Measurements from ENCODE around the gene PRH2. TPM values are rescaled to one million over a fixed set of nuclear protein-coding genes. Genes with fewer than 3 reads are reported as not detected.

Gene PRH2
- total and polyA plus RNA-seq, 2 of the 8 experiments (the other 6 are each of a cell fraction or from before 2014, with no cell fraction given) = not detected

- Histone ChIP-seq H3K23me2 (ENCODE audit: low read depth, low read length) (no peaks in the 10 kb centered on the region), H3K4me1 (replicated peaks in 1 of 4; ENCODE audit: control insufficient read depth in 3 of 4, insufficient read depth in 4 of 4, low read length in 3 of 4) (peaks cover 0 to 5% (median 0%) of the 10 kb centered on the region in 4 experiments; a peak in 3 of 7 replicates), H3K4me2 (ENCODE audit: insufficient read depth in 1 of 2, low read depth in 2 of 2, low read length in 2 of 2) (no peak overlapping the region), H2BK15ac (ENCODE audit: low read length) (no peak overlapping the region), H3K23ac (ENCODE audit: insufficient read length) (no peak overlapping the region), H3K9me3 (ENCODE audit: insufficient read depth in 2 of 2, low read depth in 1 of 2, low read length in 1 of 2) (peaks cover 8 to 16% of the 10 kb centered on the region in 2 experiments; a peak in 3 of 4 replicates), H3K18ac (ENCODE audit: extremely low read depth, low read length) (no peak overlapping the region), H3K27me3 (replicated peaks in 1 of 4; ENCODE audit: control insufficient read depth in 3 of 4, extremely low read depth in 1 of 4, insufficient read depth in 3 of 4, low read length in 3 of 4) (no peaks in the 10 kb centered on the region), H2AFZ (ENCODE audit: low read length) (no peak overlapping the region), H4K20me1 (replicated peaks in 1 of 2; ENCODE audit: control insufficient read depth in 1 of 2, insufficient read depth in 2 of 2, low read length in 2 of 2) (no peaks in the 10 kb centered on the region), H2BK20ac (ENCODE audit: low read length) (no peak overlapping the region), H2BK120ac (replicated peaks; ENCODE audit: low read depth, low read length) (no peak overlapping the region), H2BK5ac (ENCODE audit: low read depth, low read length) (no peak overlapping the region), H3K79me1 (ENCODE audit: low read depth, low read length) (no peaks in the 10 kb centered on the region; the same call in 1 of the 2 replicates), H3K4ac (replicated peaks; ENCODE audit: insufficient read length, low read depth, low read length) (no peak overlapping the region), H4K8ac (ENCODE audit: extremely low read depth, insufficient read depth, low read length) (no peak overlapping the region), H3K4me3 (ENCODE audit: extremely low read depth in 1 of 4, insufficient read depth in 2 of 4, low read depth in 3 of 4, low read length in 4 of 4) (no peak overlapping the region), H2BK12ac (ENCODE audit: low read depth, low read length) (no peak overlapping the region), H2AK5ac (ENCODE audit: low read depth, low read length) (no peak overlapping the region), H3K36me3 (ENCODE audit: control insufficient read depth in 2 of 4, insufficient read depth in 4 of 4, low read length in 3 of 4) (peaks cover 0 to 2% (median 0%) of the 10 kb centered on the region in 4 experiments; a peak in 2 of 8 replicates), H3K79me2 (ENCODE audit: control insufficient read depth in 1 of 2, insufficient read depth in 2 of 2, low read length in 2 of 2) (no peaks in the 10 kb centered on the region), H3K9ac (replicated peaks in 1 of 4; ENCODE audit: extremely low read depth in 1 of 4, low read depth in 3 of 4, low read length in 3 of 4) (no peak overlapping the region), H3K56ac (replicated peaks; ENCODE audit: insufficient read length, low read depth, low read length) (no peak overlapping the region), H4K5ac (ENCODE audit: insufficient read length, low read depth, low read length) (no peak overlapping the region), H3K14ac (ENCODE audit: insufficient read length) (no peak overlapping the region), H3K27ac (ENCODE audit: low read depth, low read length) (no peak overlapping the region), H4K91ac (replicated peaks; ENCODE audit: insufficient read length, low read length) (no peak overlapping the region)
- DNase-seq (ENCODE audit: low read depth in 1 of 2, low spot score in 2 of 2) (no peak), FAIRE-seq (no peak)
- POLR2A ChIA-PET (ENCODE audit: partially characterized antibody) = interaction anchor here (0.7 kb wide), 1 partner anchor 329 kb away, joined by 3 read pairs; the partner anchor contains the start of gene MAGOHB
- CTCF ChIA-PET (ENCODE audit: partially characterized antibody) = interaction anchor here (0.9 to 2.0 kb wide), 5 partner anchors 9 to 543 kb away, joined by 3 to 8 read pairs (median 4); no protein-coding TSS in a partner anchor
- WGBS, 2 experiments (ENCODE audit: extremely low coverage in 1 of 2, insufficient coverage in 1 of 2, insufficient read length in 1 of 2, insufficient replicate concordance in 2 of 2, low coverage in 1 of 2, low lambda C conversion rate in 2 of 2, missing lambda C conversion rate in 1 of 2) = 85% methylated on average over 2 of the region's 2 CpGs; no CpG with 5 or more reads in 1 of the 2 experiments
- TF ChIP-seq JUN (IDR thresholded peaks at IDR 0.05; ENCODE audit: low read depth, low read length) = no peak
- no peak for TF ChIP-seq RXRA (IDR thresholded peaks at IDR 0.05; ENCODE audit: insufficient read depth, low read depth, low read length)
- TF ChIP-seq, protein P1, sequence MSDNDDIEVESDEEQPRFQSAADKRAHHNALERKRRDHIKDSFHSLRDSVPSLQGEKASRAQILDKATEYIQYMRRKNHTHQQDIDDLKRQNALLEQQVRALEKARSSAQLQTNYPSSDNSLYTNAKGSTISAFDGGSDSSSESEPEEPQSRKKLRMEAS (IDR thresholded peaks at IDR 0.05) = no peak
Observed at GRCh38 chr12:10943167-10943566, 14.1 kb downstream of the PRH2 start.
